Measurements from ENCODE around the gene ADAMTSL1.
A peak's percentile ranks its signal among the peaks of the same experiment; 100 is the strongest.

The ADAMTSL1 gene

DNA sequence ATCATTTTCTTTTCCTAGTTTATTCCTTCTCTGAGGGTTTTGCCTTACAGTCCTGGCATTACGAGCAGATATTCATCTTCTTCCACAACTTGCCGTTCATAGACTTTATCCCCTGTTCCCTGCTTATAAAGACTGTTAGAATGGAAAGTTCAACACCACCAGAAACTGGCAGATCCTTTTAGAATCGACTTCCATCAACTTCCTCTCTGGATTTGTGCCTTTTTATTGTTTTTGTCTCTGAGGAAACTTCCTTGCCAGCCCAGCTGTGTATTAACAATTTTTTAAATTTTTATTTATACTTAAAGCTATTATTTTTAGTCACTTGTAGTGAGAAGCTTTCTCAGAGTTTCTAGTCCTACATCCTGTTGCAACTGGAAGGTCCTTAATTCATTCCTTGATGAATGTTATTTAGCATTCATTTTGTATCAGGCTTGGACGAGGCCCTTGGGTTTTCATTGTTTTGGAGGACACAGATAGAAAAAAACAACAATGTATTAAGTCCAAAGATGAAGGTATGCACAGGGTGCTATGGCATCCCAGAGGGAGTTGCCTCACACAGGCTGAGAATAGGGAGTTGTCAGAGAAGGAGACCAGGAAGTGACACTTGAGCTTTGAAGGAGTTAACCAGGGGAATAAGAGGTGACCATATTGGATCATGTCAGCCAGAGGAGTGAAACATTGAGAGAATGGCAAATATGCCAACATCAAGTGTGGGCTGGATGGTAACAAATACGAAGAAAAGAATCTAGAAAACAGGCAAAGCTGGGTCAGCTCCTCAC, 81.3 kb downstream of the ADAMTSL1 start:
- no peak for DNase-seq

DNA sequence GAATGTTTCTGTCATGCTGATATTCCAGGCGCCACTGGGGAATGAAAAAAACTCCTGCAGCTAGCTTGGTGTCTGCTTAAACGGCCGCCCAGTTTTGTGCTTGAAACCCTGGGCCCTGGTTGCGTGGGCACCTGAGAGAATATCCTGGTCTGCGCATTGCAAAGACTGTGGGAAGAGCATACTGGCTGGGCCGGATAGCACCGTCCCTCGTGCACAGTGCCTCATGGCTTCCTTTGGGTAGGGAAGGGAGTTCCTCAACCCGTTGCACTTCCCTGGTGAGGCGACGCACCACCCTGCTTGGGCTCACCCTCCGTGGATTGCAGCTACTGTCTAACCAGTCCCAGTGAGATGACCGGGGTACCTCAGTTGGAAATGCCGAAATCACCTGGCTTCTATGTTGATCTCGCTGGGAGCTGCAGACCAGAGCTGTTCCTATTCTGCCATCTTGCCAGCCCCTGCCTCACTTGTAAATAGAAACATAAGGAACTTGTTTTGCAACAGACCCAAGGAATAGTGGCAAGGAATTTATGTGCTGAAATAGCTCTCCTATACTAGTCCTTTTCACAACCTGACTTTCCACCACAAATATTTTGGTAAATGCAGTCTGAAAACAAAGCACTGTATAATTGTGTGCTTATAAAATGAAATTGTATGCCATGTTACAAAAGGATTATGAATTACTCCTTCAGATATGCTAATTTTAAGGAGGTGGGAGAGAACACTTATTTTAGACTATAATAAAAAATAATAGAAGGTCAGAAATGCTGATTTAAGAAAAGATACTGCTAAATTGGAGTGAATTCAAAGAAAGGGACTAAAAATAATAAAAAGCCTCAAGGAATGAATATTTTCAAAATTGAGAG, 90.3 kb downstream of the ADAMTSL1 start:
- no peak for DNase-seq

DNA sequence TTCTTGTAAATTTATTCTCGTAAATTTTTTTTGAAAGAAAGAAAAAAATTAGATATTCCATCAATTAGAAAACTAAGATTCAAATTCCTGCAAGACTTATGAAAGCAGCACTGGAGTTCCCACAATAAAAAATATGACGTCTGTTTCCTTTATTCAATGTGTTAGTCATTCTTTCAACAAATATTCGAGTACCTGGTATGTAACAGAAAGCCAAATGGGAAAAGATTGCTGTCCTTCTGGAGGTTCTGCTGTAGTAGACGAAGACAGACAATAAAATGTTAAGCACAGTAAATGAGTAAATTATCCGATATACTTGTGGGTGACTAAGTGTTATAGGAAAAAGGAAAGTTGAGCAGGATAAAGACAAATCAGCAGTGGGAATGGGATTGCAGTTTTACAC, 92.2 kb downstream of the ADAMTSL1 start:
- no peak for DNase-seq

DNA sequence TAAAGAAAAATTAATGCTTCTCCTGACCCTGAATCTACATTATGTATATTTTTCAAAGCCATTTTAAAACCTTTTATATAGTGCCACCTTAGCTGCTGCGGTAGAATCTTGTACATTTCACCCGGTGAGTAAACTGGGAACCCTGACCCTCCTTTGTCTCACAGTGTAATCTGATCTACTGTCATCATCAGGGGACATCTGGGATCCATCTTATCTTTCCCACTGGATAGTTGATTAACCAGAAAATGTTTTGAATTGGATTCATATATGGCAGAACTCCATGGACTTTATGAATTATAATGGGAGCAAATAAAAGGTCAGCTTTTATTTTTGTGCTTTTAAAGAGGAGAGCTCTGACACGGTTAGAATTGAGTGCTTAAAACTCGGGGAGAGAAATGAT, 95.0 kb downstream of the ADAMTSL1 start:
- no peak for DNase-seq

DNA sequence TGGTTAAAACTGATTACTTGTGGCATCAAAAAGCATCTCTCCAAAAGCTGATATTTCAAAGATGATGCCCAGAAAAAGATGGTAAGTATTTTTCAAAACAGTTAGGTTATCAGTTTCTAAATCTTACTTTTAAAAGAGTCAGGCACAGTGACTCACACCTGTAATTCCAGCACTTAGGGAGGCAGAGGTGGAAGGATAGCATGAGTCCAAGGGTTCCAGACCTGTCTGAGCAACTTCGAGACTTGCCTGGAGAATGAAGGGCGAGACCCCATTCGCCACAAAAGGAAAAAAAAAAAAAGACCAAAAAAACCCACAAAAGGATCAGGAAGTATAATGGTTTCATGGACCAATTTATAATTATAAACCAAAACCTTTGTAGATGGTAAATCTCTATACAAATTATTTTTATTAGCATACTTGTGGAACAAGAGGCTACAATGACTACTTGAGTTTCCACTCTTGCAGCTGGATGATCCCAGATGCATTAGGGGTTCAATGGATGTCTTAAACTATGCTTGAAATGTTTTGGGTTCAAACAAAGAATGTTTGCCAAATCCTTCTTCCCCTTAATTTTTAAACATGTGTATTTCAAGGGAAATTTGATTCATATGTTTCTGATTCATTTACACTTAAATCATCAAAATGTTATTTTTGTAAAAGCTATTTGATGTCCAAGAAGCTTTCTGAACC, 96.1 kb downstream of the ADAMTSL1 start:
- DNase-seq, result no peak

DNA sequence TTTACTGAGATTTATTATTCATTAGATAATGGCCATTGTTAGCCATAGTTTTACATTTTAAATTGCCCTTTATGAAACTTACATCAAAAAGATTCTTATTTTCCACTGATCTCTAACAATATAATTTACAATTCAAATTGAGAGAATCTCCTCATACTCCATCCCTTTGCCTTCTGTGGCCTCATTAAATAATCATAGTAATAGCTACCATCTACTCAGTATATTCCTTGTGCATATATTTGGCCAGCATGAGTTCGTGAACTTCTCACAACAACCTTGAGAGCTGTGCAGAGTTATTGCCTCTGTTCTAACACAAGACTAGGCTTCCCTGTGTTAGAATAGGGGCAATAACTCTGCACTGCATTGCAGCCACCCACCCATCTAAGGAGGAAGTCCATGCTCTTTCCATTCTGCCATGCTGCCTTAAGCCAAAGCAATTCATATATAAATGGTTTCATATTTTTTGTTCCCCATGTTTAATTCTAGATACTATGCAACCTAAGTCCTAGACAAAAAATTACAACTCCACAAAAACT, 99.1 kb downstream of the ADAMTSL1 start:
- no peak for DNase-seq

DNA sequence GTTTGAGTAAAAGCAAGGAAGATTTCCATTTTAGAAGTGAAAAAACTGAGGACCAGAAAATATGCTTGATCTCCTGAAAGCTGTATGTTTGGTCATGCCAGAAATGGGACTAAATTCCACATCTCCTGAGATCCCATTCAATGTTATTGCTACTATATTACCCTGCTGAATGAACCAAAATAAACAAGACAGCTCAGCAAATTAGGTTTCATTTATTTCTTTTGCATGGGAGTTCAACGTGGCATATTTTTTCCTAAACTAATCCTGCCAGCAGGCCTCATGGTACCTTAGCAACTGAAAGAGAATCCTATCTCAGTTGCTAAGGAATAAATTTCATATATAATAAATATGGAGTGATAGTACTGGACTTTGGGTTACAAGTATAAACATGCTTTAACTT, 101.7 kb downstream of the ADAMTSL1 start:
- DNase-seq, result no peak

DNA sequence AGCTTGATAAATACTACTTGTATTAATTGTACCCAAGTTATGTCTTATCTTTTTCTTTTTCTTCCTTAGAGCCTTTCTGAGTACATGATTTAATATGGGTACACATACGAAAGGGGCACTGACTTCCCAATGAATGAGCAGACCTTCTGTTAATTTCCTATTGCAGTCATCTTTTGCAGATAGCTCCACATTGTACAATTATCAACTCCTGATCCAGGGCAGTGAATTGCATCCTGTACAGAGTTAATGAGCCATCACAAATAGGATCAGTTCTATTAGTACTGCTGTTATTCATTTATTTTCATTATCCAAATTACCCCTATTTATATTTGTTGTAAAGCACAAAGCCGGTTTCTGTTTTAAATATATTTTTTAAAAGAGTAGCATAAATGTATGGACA, 105.6 kb downstream of the ADAMTSL1 start:
- no peak for DNase-seq

DNA sequence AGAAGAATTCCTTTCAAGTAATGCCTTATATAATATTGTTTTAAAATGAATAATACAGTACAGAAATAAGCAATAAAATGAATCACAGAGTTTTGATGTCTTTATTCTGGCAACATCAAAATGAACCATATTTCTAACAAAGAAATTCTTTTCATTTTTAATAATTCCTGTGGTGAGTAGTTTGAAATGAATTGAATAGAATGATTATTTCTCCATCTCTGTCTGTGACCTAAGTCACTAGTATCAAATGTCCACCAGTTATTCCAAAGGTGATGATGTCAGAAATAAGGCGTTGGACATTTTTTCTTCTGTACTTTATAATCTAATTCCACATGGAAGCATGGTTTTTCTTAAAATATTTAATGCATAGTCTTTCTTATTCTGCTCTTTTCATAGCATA, 106.2 kb downstream of the ADAMTSL1 start:
- no peak for DNase-seq

DNA sequence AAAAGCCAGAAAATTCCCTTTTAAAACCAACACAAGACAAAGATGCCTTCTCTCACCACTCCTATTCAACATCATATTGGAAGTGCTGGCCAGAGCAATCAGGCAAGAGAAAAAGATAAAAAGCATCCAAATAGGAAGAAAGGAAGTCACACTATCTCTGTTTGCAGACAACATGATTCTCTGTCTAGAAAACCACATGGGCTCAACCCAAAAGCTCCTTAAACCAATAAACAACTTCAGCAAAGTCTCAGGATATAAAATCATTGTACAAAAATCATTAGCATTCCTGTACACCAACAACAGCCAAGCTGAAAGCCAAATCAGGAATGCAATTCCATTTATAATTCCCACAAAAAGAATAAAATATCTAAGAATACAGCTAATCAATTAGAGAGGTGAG, 112.0 kb downstream of the ADAMTSL1 start:
- DNase-seq, result no peak

DNA sequence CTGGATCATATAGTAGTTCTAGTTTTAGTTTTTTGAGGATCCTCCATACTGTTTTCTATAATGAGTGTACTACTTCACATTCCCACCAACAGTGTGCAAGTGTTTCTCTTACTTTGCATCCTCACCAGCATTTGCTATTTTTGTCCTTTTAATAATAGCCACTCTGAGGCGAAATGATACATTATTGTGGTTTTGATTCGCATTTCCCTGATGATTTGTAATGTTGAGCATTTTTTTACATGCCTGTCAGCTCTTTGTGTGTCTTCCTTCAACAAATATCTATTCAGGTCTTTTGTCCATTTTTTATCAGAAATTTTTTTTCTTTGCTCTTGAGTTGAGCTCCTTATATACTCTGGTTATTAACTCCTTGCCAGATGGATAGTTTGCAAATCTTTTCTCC, 114.0 kb downstream of the ADAMTSL1 start:
- no peak for DNase-seq

DNA sequence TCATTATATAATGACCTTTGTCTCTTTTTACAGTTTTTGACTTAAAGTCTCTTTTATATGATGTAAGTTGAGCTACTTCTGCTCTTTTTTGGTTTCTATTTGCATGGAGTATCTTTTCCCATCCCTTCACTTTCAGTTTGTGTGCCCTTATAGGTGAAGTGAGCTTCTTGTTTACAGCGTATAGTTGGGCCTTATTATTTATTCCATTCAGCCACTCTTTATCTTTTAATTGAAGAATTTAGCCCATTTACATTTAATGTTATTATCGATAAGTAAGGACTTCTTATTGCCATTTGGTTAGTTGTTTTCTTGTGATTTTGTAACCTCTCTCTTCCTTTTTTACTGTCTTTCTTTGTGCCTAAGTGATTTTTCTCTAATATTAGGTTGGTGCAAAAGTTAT, 117.3 kb downstream of the ADAMTSL1 start:
- DNase-seq, result no peak

DNA sequence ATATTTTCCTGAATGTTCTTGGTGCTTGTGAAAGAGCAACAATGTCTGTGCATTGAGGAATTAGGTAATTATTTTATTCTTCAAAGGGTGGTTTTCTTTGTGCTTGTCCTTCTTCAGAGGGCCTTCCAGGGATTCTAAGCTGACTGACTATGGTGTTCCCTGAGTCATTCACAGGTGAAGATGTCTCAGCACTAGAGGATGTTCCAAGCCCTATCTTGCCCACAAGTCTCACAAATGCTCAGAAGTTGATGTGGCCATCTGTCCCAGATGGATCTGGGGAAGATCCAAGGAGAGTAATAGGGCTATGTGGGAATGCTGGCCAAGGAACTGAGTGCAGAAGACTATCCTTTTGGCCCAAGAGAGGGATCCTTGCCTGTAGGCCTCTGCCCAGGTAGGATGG, 120.9 kb downstream of the ADAMTSL1 start:
- no peak for DNase-seq

DNA sequence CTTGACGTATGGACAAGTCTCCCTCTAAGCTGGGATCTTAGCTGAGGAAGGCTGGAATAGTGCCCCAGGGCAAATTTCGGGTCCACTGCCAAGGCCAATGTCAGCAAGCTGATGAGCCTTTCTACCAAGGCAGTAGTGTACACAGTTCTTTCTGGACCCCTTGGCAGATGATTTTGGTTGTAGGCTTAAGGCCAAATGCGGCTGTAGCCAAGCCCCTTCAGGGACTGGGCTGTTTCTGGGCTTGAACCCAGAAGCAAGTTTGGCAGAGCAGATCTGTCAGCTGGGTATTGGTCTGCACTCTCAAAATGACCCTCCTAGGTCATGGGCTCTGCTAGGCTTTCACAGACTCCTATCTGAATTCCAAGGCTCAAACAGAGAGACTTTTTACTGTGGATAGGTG, 121.6 kb downstream of the ADAMTSL1 start:
- DNase-seq, result no peak

DNA sequence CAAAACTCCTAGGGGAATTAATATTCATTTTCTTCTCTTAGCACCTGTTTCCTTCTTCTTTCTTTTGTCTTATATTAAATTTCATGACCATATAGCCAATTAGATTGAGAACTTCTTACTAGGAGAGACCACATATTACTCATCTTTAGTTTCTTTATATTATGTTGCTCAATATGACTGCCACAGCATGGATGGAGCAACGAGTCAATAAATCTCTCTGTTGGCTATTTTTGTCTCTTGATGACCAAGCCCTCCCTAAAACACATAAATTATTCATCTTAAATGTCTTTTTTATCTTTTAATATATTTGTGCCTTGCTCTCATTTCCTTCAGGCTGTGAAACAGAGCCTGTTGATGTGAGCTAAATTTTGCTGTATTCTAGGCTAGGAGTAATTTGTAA, 123.0 kb downstream of the ADAMTSL1 start:
- no peak for DNase-seq

DNA sequence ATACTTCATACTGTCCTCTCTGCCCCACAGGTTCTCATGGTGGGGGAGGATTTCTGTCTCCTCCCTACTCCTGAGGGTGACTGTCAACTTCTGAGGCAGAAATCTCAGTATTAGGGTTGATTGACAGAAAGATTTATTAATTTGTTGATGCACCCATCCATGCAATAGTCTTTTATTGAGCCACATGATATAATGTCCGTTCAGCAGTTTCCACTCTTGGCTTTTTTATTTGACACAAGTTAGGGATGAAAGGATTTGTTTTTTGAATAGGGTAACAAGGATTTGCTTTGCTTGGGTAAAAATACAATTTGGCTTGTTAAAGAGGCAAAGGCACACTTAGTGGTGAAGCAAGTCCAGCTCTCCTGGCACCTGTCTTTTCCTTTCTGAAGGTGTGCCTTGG, 125.0 kb downstream of the ADAMTSL1 start:
- DNase-seq, result no peak

DNA sequence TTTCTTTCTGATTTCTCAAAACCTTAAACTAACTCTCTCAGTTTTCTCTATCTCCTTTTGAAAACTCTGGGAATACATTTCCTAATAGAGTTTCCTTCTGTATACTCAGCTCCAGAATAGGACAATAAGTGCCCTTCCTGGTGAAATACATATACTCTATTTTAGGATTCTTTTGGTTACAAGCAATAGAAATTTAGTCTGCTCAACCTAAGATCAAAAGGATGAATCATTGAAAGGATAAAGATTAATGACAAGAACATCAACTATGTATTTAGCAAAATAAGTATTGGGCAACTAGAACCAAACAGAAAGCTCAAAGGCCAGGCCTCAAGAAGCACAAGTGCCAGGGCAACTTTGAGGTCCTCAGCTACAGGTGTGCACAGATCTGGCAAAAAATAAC, 127.1 kb downstream of the ADAMTSL1 start:
- no peak for DNase-seq

DNA sequence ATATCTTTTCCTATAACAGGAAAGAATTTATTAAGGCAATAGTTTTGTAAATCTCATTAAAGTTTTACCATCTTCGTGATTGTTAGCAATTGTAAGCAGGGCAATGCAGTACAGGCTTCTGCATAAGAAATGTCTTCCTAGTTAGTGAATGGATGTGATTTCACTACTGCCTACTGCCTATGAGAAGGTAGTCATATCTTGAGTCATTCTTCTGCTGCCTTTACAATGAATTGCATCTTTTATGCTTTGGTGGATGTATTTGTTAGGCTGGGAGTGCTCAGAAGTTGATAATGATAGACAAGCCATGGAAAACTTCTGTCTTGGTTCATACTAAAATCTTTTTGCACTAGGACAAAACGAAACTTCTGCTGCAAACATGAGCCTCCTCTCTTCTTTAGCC, 128.0 kb downstream of the ADAMTSL1 start:
- no peak for DNase-seq

DNA sequence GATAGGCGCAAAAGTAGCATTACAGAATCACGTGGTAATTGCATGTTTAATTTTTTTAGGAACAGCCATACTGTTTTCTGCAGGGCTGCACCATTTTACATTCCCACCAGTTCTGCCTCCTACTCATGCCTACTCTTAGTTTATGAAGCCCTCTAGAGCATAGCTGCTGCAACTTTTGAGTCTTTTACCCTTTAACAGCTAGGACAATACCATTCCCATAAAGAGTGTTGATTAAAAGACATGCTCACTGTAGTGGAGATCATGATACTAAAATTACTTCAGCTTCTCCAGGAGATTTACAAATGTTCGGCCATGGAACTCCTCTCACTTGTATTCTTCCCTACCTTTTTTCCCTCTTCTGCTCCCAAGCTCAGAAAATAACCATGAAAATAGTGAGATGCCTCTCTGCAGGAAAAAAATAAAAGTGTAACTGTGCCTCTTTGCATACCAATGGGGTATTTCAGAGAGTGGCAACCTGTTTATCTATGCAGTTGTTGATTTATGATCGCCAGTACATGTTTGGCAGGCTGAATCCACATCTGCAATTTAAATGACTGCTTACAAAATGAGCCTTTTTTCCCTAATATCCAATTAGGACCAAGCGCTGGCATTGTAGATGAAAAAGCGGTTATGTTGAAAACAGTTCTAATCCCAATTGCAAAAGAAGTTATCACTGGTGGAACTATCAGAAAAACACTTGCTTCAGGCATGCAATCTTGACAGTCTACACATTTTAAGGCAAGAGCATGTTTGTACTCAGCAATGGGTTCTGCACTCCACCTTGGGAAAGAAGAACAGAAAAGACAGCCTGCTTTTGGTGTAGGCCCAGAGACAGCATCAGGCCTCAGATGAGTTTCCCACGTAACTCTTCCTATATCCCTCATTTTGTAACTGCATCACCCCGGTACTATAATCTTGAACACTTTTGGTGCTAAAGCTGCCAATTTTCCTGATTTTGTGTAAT, 131.1 kb downstream of the ADAMTSL1 start:
- no peak for DNase-seq

DNA sequence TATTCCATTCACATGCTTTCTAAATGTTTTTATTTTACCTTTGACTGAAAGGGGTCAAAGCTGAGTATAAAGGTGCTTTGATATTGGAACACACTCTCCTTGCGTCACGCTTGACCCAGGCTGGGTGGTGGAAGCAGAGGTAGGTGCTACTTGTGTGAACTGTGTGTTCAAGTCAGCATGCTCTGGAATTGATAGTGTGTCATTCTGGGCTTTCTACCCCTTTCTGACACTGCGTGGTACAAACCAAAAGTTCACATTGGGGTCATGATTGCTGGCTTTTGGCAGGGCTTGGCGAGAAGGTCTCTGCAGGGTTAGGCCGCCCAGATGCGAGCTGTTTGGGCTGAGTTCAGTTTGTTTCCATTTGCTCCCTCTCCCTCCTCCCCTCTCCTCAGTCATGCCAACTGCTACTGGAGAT, 131.8 kb downstream of the ADAMTSL1 start:
- peak; percentile 84 for DNase-seq

DNA sequence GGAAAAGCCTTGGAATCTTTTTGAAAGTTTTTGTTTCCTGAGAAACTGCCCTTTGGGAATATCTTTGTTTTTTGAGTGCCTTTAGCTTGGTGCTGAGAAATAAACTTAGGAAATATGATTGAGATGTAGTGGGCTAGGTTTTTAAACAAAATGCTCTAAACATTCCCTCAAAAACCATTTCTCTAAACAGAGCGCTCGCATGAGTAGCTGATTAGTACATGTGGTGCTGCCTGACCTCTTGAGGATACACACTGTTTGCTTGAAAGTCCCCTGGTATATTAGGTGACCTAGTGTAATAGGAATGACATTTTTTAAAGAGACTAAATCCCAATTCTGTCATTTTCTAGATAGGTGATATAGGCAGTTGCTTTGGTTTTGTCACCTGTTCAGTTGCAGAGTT, 132.3 kb downstream of the ADAMTSL1 start:
- DNase-seq, result no peak

DNA sequence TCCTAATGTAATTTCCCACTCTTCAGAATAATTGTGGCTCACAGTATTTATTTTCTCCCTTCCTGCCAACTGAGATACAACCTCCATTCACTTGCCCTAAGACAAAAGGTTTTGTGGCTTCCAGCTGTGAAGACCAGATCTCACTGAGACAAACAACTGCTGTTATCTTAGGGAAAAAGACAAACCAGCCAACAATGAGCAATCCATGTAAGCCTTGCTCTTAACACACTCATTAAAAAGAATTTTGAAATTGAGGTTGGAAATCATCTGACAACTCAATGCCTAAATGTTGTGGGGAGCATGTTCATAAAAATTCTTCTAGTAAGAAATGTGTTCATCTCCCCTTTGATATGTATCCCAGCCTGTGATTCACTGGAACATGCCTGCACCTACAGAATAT, 132.9 kb downstream of the ADAMTSL1 start:
- DNase-seq, result no peak
